ENCODE data around the gene UTS2R.

The UTS2R gene

GRCh38 chr17:82330322-82331239 lies 41.0 kb upstream of the UTS2R start (continued):
- TF ChIP-seq ZBTB26 (tag by site-specific recombination; optimal IDR thresholded peaks at IDR 0.05) (no peak), OVOL3 (tag by site-specific recombination; IDR thresholded peaks at IDR 0.05) (no peak), ZNF140 (tag by site-specific recombination; IDR thresholded peaks at IDR 0.05) (no peak), PATZ1 (tag by site-specific recombination; IDR thresholded peaks at IDR 0.05) (peak; percentile 92), ZNF335 (tag by site-specific recombination; conservative IDR thresholded peaks at IDR 0.05) (peak; percentile 69), KLF10 (tag by site-specific recombination; IDR thresholded peaks at IDR 0.05) (peak; percentile 53; the same call in 1 of the 2 replicates), ZSCAN16 (tag by site-specific recombination; IDR thresholded peaks at IDR 0.05) (no peak), ZXDB (tag by site-specific recombination; IDR thresholded peaks at IDR 0.05) (no peak), OSR2 (tag by site-specific recombination; IDR thresholded peaks at IDR 0.05) (peak; percentile 65), ZNF558 (tag by site-specific recombination; IDR thresholded peaks at IDR 0.05) (no peak), GLIS1 (tag by site-specific recombination; IDR thresholded peaks at IDR 0.05) (peak; percentile 96), ZBTB7A (tag by site-specific recombination; IDR thresholded peaks at IDR 0.05; ENCODE audit: low read depth) (peak; percentile 80), SP3 (tag by site-specific recombination; IDR thresholded peaks at IDR 0.05) (no peak), ZBTB1 (tag by site-specific recombination; IDR thresholded peaks at IDR 0.05) (no peak)

- Histone ChIP-seq H3K27ac (ENCODE audit: extremely low read depth, low read depth, low read length) (no peak overlapping the region), H3K9me3 (ENCODE audit: control insufficient read depth, insufficient read depth, low read depth, low read length) (no peaks in the 10 kb centered on the region), H3K4me1 (ENCODE audit: control insufficient read depth, insufficient read depth, low read length) (peaks cover 26% of the 10 kb centered on the region), H3K36me3 (ENCODE audit: control insufficient read depth in 2 of 2, insufficient read depth in 1 of 2, low read length in 2 of 2) (no peaks in the 10 kb centered on the region), H3K4me3 (ENCODE audit: low read depth, low read length) (no peak overlapping the region)
- TF ChIP-seq ZNF707 (tag by site-specific recombination; IDR thresholded peaks at IDR 0.05): no peak
- peak; percentile 63; the same call in 1 of the 2 replicates for TF ChIP-seq HIC1 (tag by site-specific recombination; IDR thresholded peaks at IDR 0.05)
- ChIA-PET CTCF (interaction anchor here (1.5 to 2.2 kb wide), 2 partner anchors 10 to 31 kb away, joined by 7 to 13 read pairs; no protein-coding TSS in a partner anchor), POLR2A (interaction anchor here (1.2 to 1.4 kb wide), 2 partner anchors 39 to 48 kb away, joined by 3 to 12 read pairs; no protein-coding TSS in a partner anchor)
Observed at GRCh38 chr17:82331345-82331939, 40.1 kb upstream of the UTS2R start.
